HCT116 (cell line): ENCODE measurements around the gene TEKT3. TPM values are rescaled to one million over a fixed set of nuclear protein-coding genes. Genes with fewer than 3 reads are reported as not detected.

Experiments used
- ATAC-seq: fragments of 200-7000 bp; cut with Tn5 transposase; 2 replicates; pipeline ENCODE4 v1.9.1; 2020; ENCODE audit warnings: mild to moderate bottlenecking, moderate library complexity
- BruUV-seq: library from RNA; stranded (reverse); fragments of 400-500 nt; replicated peaks from 2 replicates; lab custom pipeline; 2021; lab: Mats Ljungman, UMichigan
- CTCF ChIA-PET: fragments of 300-600 bp; sonication (Branson Sonifier 250); formaldehyde crosslinking; loops from one replicate; lab custom pipeline; 2021; ENCODE audit warnings: antibody characterized with exemption; lab: Charles Lee
- POLR2A ChIA-PET: fragments of 300-600, 350-600 bp; sonication (Branson Sonifier 250); formaldehyde crosslinking; loops from one replicate; lab custom pipeline; 2021; ENCODE audit warnings: antibody characterized with exemption; lab: Charles Lee
- RAD21 ChIA-PET, 2 experiments: fragments of 300-600 bp; sonication (Branson Sonifier 250); formaldehyde crosslinking; loops; one replicate each; lab custom pipeline; 2023; ENCODE audit warnings: low total read pairs in 2 of 2; ENCODE audit not compliant: uncharacterized antibody in 2 of 2, unreplicated experiment in 2 of 2, low non-redundant PET in 1 of 2; lab: Charles Lee
- DNase-seq: peaks from one replicate; pipeline ENCODE4 v3.0.0-alpha.2; 2010; ENCODE audit warnings: low read depth, low spot score
- H2AFZ ChIP-seq: fragments of 200-600 bp; shearing (Covaris generic), sonication (generic); 2 replicates; pipeline ENCODE4 v1.6.1; 2017; ENCODE audit warnings: low read depth, mixed run types, mixed read lengths, antibody characterized with exemption, low read length; ENCODE audit not compliant: poor library complexity, severe bottlenecking
- H3K27ac ChIP-seq: 2 replicates; pipeline ENCODE4 v1.5.1; 2012; ENCODE audit warnings: low read depth, low read length
- H3K27me3 ChIP-seq: fragments of 200-600 bp; sonication (generic); 2 replicates; pipeline ENCODE4 v1.6.1; 2016; ENCODE audit warnings: mixed run types, low read length, mixed read lengths; ENCODE audit not compliant: insufficient read depth
- H3K36me3 ChIP-seq, 2 experiments: fragments of 200-500 bp in 1 of 2; fragments of 200-600 bp in 1 of 2; sonication (Bioruptor generic) in 1 of 2; sonication (generic) in 1 of 2; 2 replicates each; pipeline versions ENCODE4 v1.5.1 to v1.6.1; 2014 to 2016; ENCODE audit warnings: low read length in 2 of 2, inconsistent platforms in 1 of 2, mixed read lengths in 1 of 2, mixed run types in 1 of 2; ENCODE audit not compliant: insufficient read depth in 2 of 2, control insufficient read depth in 1 of 2
- H3K4me1 ChIP-seq, 2 experiments: fragments of 200-600 bp in 1 of 2; sonication (generic) in 1 of 2; 2 replicates each; pipeline versions ENCODE4 v1.5.1 to v1.6.1; 2012 to 2017; ENCODE audit warnings: low read length in 2 of 2, inconsistent platforms in 1 of 2, mild to moderate bottlenecking in 1 of 2, mixed read lengths in 1 of 2, mixed run types in 1 of 2, moderate library complexity in 1 of 2; ENCODE audit not compliant: insufficient read depth in 2 of 2, control insufficient read depth in 1 of 2
- H3K4me2 ChIP-seq: fragments of 200-600 bp; sonication (generic); 2 replicates; pipeline ENCODE4 v1.6.1; 2017; ENCODE audit warnings: mixed run types, low read length, mixed read lengths
- H3K4me3 ChIP-seq, 2 experiments: fragments of 200-600 bp in 1 of 2; sonication (generic) in 1 of 2; replicated peaks in 1 of 2; 2 replicates each; pipeline ENCODE4 v1.5.1; 2011 to 2016; ENCODE audit warnings: low read length in 2 of 2, control low read depth in 1 of 2, low read depth in 1 of 2, mild to moderate bottlenecking in 1 of 2, mixed read lengths in 1 of 2, mixed run types in 1 of 2
- H3K79me2 ChIP-seq: fragments of 200-600 bp; sonication (generic); 2 replicates; pipeline ENCODE4 v1.6.1; 2017; ENCODE audit warnings: mild to moderate bottlenecking, mixed run types, low read length, moderate library complexity, mixed read lengths; ENCODE audit not compliant: insufficient read depth
- H3K9ac ChIP-seq: fragments of 200-600 bp; sonication (generic); 2 replicates; pipeline ENCODE4 v1.6.1; 2016; ENCODE audit warnings: low read length, mixed read lengths
- H3K9me2 ChIP-seq: fragments of 200-600 bp; sonication (generic), shearing (Covaris generic); 2 replicates; pipeline ENCODE4 v1.6.1; 2017; ENCODE audit warnings: mixed run types, mild to moderate bottlenecking, moderate library complexity; ENCODE audit not compliant: insufficient read depth
- H3K9me3 ChIP-seq, 2 experiments: fragments of 200-500 bp in 1 of 2; fragments of 200-600 bp in 1 of 2; sonication (Bioruptor generic) in 1 of 2; sonication (generic) in 1 of 2; 2 replicates each; pipeline ENCODE4 v1.6.1; 2014 to 2017; ENCODE audit warnings: low read length in 2 of 2, mixed read lengths in 2 of 2, inconsistent platforms in 1 of 2, low read depth in 1 of 2, mild to moderate bottlenecking in 1 of 2, mixed run types in 1 of 2, moderate library complexity in 1 of 2; ENCODE audit not compliant: control insufficient read depth in 1 of 2, insufficient read depth in 1 of 2
- H4K20me1 ChIP-seq: fragments of 200-600 bp; sonication (generic), shearing (Covaris generic); 2 replicates; pipeline ENCODE4 v1.6.1; 2017; ENCODE audit warnings: mixed run types, mild to moderate bottlenecking, moderate library complexity; ENCODE audit not compliant: insufficient read depth
- ATF3 ChIP-seq: IDR thresholded peaks from 2 replicates; pipeline ENCODE4 v1.6.1; 2012
- CBX3 ChIP-seq: IDR thresholded peaks from 2 replicates; pipeline ENCODE4 v1.6.1; 2012; ENCODE audit warnings: low read depth
- CEBPB ChIP-seq: IDR thresholded peaks from 2 replicates; pipeline ENCODE4 v1.6.1; 2012; ENCODE audit warnings: low read depth
- EGR1 ChIP-seq: IDR thresholded peaks from 2 replicates; pipeline ENCODE4 v1.6.1; 2012; ENCODE audit warnings: low read depth
- ELF1 ChIP-seq: IDR thresholded peaks from 2 replicates; pipeline ENCODE4 v1.6.1; 2012; ENCODE audit warnings: low read depth, borderline replicate concordance
- EZH2 ChIP-seq: fragments of 200-600 bp; sonication (generic); IDR thresholded peaks from 2 replicates; pipeline ENCODE4 v1.6.1; 2017; ENCODE audit warnings: antibody characterized with exemption, mixed run types
- FOSL1 ChIP-seq: IDR thresholded peaks from 2 replicates; pipeline ENCODE4 v1.6.1; 2012; ENCODE audit warnings: low read depth
- JUND ChIP-seq: IDR thresholded peaks from 2 replicates; pipeline ENCODE4 v1.6.1; 2012
- MAX ChIP-seq: IDR thresholded peaks from 2 replicates; pipeline ENCODE4 v1.6.1; 2012
- POLR2A ChIP-seq: IDR thresholded peaks from 2 replicates; pipeline ENCODE4 v1.7.0; 2011; ENCODE audit warnings: borderline replicate concordance; ENCODE audit not compliant: insufficient read depth, insufficient read length; ENCODE audit errors: extremely low read depth
- POLR2AphosphoS5 ChIP-seq: IDR thresholded peaks from 2 replicates; pipeline ENCODE4 v1.6.1; 2011; ENCODE audit warnings: mild to moderate bottlenecking, low read depth, low read length, moderate library complexity
- RAD21 ChIP-seq: IDR thresholded peaks from 2 replicates; pipeline ENCODE4 v1.6.1; 2012; ENCODE audit warnings: low read depth, mild to moderate bottlenecking
- SP1 ChIP-seq: IDR thresholded peaks from 2 replicates; pipeline ENCODE4 v1.6.1; 2012; ENCODE audit warnings: low read depth
- SRF ChIP-seq: IDR thresholded peaks from 2 replicates; pipeline ENCODE4 v1.6.1; 2012; ENCODE audit warnings: low read depth
- TCF7L2 ChIP-seq: IDR thresholded peaks from 2 replicates; pipeline ENCODE4 v1.7.0; 2011; ENCODE audit warnings: borderline replicate concordance, inconsistent platforms; ENCODE audit not compliant: insufficient read depth, insufficient read length; ENCODE audit errors: extremely low read depth
- YY1 ChIP-seq: IDR thresholded peaks from 2 replicates; pipeline ENCODE4 v1.6.1; 2011; ENCODE audit warnings: low read length, low read depth, moderate library complexity, mild to moderate bottlenecking; ENCODE audit not compliant: insufficient replicate concordance; ENCODE audit errors: extremely low read depth
- ZNF274 ChIP-seq: fragments of 200-500 bp; sonication (Bioruptor generic); IDR thresholded peaks from 2 replicates; pipeline ENCODE4 v1.6.1; 2014; ENCODE audit warnings: mild to moderate bottlenecking, low read depth, low read length, inconsistent platforms
- intact Hi-C: fragments of 100-400 bp; cut with micrococcal nuclease; formaldehyde crosslinking; loops from 2 replicates; pipeline ENCODE4 v1.10.0; 2022
- total RNA-seq: library from RNA; stranded (reverse); gene quantifications from one replicate; pipeline ENCODE4 v1.2.1, GENCODE V29; 2021; ENCODE audit not compliant: unreplicated experiment
- TF ChIP-seq, protein P1 (sequence below), 3 experiments: fragments of 200-600 bp in 1 of 3; sonication (generic) in 1 of 3; IDR thresholded peaks in 2 of 3; conservative IDR thresholded peaks in 1 of 3; 2 replicates each; pipeline ENCODE4 v1.5.1; 2012 to 2017; ENCODE audit warnings: low read depth in 2 of 3, low read length in 2 of 3, antibody characterized with exemption in 1 of 3, borderline replicate concordance in 1 of 3, control low read depth in 1 of 3, mild to moderate bottlenecking in 1 of 3, mixed read lengths in 1 of 3, mixed run types in 1 of 3, moderate library complexity in 1 of 3; ENCODE audit not compliant: insufficient read depth in 1 of 3

Gene TEKT3
- total RNA-seq, 1 experiment from 2014 or later, result 0.64 TPM

DNA sequence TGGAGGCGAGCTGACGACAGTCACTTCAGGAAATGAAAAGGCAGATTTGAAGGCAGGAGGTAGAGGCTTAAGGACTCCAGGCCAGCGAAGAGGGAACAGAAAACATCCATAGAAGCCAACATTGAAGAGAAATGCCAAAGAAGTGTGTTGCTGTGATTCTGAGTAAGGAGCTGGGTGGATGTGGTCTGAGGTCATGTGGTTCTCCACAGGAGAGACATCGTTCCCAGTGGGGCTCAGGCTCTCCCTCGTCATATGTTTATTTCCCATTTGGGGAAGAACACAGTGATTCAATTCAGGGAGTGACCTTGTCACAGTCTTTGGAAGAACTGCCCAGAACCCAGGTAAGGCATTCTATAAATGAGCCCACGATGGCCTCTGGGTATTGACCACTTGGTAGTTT, 69.7 kb downstream of the TEKT3 start:
- H3K9me2 ChIP-seq, result no peaks in the 10 kb centered on the region
- H3K4me3 ChIP-seq, result no peak overlapping the region
- no peaks in the 10 kb centered on the region for H3K9me3 ChIP-seq
- H3K79me2 ChIP-seq, result no peaks in the 10 kb centered on the region
- no peak for ATAC-seq
- CTCF ChIA-PET, result no interaction called here
- no peak overlapping the region for H3K27ac ChIP-seq
- no peaks in the 10 kb centered on the region for H4K20me1 ChIP-seq
- intact Hi-C loops, result no loop called here
- DNase-seq, result no peak
- no peaks in the 10 kb centered on the region for H3K27me3 ChIP-seq
- BruUV-seq, result no TSS peak
- H3K36me3 ChIP-seq, result no peaks in the 10 kb centered on the region
- POLR2A ChIA-PET, result no interaction called here
- H3K9ac ChIP-seq, result no peak overlapping the region
- H3K4me2 ChIP-seq, result no peak overlapping the region
- peaks cover 0 to 4% of the 10 kb centered on the region in 2 experiments; a peak in 2 of 4 replicates for H3K4me1 ChIP-seq
- no peak for TF ChIP-seq FOSL1
- TF ChIP-seq EGR1, result no peak
- TF ChIP-seq CBX3, result no peak
- no peak for TF ChIP-seq YY1
- no peak for TF ChIP-seq EZH2
- TF ChIP-seq TCF7L2, result no peak
- no peak for TF ChIP-seq JUND
- TF ChIP-seq CEBPB, result no peak
- H2AFZ ChIP-seq, result no peak overlapping the region
- RAD21 ChIA-PET, result no interaction called here

- no peak overlapping the region for H3K27ac ChIP-seq
- no peaks in the 10 kb centered on the region for H3K36me3 ChIP-seq
- ATAC-seq, result no peak
- H4K20me1 ChIP-seq, result no peaks in the 10 kb centered on the region
- no peaks in the 10 kb centered on the region for H3K79me2 ChIP-seq
- H3K27me3 ChIP-seq, result no peaks in the 10 kb centered on the region
- H2AFZ ChIP-seq, result no peak overlapping the region
- intact Hi-C loops, result no loop called here
- H3K4me1 ChIP-seq, result peaks cover 0 to 4% of the 10 kb centered on the region in 2 experiments; a peak in 2 of 4 replicates
- no peak overlapping the region for H3K4me3 ChIP-seq
- BruUV-seq, result no TSS peak
- H3K4me2 ChIP-seq, result no peak overlapping the region
- H3K9ac ChIP-seq, result no peak overlapping the region
- H3K9me2 ChIP-seq, result no peaks in the 10 kb centered on the region
- CTCF ChIA-PET, result no interaction called here
- H3K9me3 ChIP-seq, result no peaks in the 10 kb centered on the region
- no peak for DNase-seq
- POLR2A ChIA-PET, result no interaction called here
- RAD21 ChIA-PET, result no interaction called here
- TF ChIP-seq ZNF274 (no peak), SRF (no peak), ELF1 (no peak), MAX (no peak), POLR2AphosphoS5 (no peak), SP1 (no peak), ATF3 (no peak), TCF7L2 (no peak), EZH2 (no peak), EGR1 (no peak), JUND (no peak), YY1 (no peak), RAD21 (no peak), POLR2A (no peak)
- TF ChIP-seq, protein P1, sequence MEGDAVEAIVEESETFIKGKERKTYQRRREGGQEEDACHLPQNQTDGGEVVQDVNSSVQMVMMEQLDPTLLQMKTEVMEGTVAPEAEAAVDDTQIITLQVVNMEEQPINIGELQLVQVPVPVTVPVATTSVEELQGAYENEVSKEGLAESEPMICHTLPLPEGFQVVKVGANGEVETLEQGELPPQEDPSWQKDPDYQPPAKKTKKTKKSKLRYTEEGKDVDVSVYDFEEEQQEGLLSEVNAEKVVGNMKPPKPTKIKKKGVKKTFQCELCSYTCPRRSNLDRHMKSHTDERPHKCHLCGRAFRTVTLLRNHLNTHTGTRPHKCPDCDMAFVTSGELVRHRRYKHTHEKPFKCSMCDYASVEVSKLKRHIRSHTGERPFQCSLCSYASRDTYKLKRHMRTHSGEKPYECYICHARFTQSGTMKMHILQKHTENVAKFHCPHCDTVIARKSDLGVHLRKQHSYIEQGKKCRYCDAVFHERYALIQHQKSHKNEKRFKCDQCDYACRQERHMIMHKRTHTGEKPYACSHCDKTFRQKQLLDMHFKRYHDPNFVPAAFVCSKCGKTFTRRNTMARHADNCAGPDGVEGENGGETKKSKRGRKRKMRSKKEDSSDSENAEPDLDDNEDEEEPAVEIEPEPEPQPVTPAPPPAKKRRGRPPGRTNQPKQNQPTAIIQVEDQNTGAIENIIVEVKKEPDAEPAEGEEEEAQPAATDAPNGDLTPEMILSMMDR (IDR thresholded peaks at IDR 0.05 in 2 of 3, conservative IDR thresholded peaks at IDR 0.05 in 1 of 3; ENCODE audit: borderline replicate concordance in 1 of 3, insufficient read depth in 1 of 3, low read depth in 2 of 3, low read length in 2 of 3), result no peak
Observed at GRCh38 chr17:15270628-15271381, 70.6 kb downstream of the TEKT3 start.
